HEK293T (cell line): ENCODE measurements around the gene P3H2.

Experiments used
- ARNT ChIP-seq: fragments of 450-650 bp; IDR thresholded peaks from 2 replicates; pipeline ENCODE4 v1.6.1; 2017; ENCODE audit warnings: mild to moderate bottlenecking
- HDGF ChIP-seq: fragments of 450-650 bp; IDR thresholded peaks from 2 replicates; pipeline ENCODE4 v1.6.1; 2017; ENCODE audit warnings: antibody characterized with exemption, borderline replicate concordance
- LEF1 ChIP-seq: fragments of 450-650 bp; IDR thresholded peaks from 2 replicates; pipeline ENCODE4 v1.6.1; 2017; ENCODE audit warnings: mild to moderate bottlenecking, borderline replicate concordance
- SP1 ChIP-seq: fragments of 450-650 bp; IDR thresholded peaks from 2 replicates; pipeline ENCODE4 v1.6.1; 2017
- TARDBP ChIP-seq: fragments of 450-650 bp; IDR thresholded peaks from 2 replicates; pipeline ENCODE4 v1.6.1; 2016
- TF ChIP-seq, protein P1 (sequence below): fragments of 450-650 bp; IDR thresholded peaks from 2 replicates; pipeline ENCODE4 v1.6.1; 2016

DNA sequence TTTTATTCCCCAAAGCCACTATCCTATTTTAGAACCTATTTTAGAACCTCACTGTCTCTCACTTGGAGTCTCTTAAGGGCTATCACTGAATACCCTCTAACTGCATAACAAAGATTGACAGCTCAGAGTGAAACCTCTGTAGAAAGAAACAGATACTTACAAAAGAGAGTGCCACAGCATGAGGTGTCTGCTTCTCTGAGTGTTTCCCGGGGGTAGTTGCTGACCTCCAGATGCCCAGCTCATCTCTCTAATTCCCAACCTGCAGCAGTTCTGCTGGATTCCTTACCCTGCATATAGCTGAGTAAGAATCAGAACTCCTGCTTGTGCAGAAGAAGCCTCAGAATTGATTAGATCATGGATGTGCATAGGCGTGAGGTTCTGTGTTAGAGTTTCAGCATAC, 34.5 kb downstream of the P3H2 start:
- TF ChIP-seq TARDBP (no peak), SP1 (no peak), ARNT (no peak), LEF1 (no peak), HDGF (no peak)
- TF ChIP-seq, protein P1, sequence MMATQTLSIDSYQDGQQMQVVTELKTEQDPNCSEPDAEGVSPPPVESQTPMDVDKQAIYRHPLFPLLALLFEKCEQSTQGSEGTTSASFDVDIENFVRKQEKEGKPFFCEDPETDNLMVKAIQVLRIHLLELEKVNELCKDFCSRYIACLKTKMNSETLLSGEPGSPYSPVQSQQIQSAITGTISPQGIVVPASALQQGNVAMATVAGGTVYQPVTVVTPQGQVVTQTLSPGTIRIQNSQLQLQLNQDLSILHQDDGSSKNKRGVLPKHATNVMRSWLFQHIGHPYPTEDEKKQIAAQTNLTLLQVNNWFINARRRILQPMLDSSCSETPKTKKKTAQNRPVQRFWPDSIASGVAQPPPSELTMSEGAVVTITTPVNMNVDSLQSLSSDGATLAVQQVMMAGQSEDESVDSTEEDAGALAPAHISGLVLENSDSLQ: no peak
